NCI-H2227 treated with DMSO at 0.1 percent for 48 hours (cell line): ENCODE measurements around the gene PTBP1.

Experiments used
- DNase-seq: peaks from one replicate; lab custom pipeline; 2025; lab: John Stamatoyannopoulos, UW

Gene PTBP1

GRCh38 chr19:772730-773436 lies 24.4 kb upstream of the PTBP1 start:
- no peak for DNase-seq

GRCh38 chr19:776549-776948 lies 20.7 kb upstream of the PTBP1 start:
- DNase-seq: no peak

GRCh38 chr19:778910-779653 lies 18.2 kb upstream of the PTBP1 start:
- no peak for DNase-seq

GRCh38 chr19:780935-781334 lies 16.3 kb upstream of the PTBP1 start:
- no peak for DNase-seq

GRCh38 chr19:781800-782184 lies 15.5 kb upstream of the PTBP1 start:
- no peak for DNase-seq

- no peak for DNase-seq
These were observed 14.9 kb upstream of the PTBP1 start for GRCh38 chr19:782185-782877.

GRCh38 chr19:782878-783668 lies 14.2 kb upstream of the PTBP1 start:
- DNase-seq: no peak

GRCh38 chr19:784541-784940 lies 12.7 kb upstream of the PTBP1 start:
- DNase-seq: no peak

- no peak for DNase-seq
These were observed 9.7 kb upstream of the PTBP1 start for GRCh38 chr19:787536-787935.

GRCh38 chr19:788686-788982 lies 8.6 kb upstream of the PTBP1 start:
- DNase-seq: no peak

- no peak for DNase-seq
These were observed 8.1 kb upstream of the PTBP1 start for GRCh38 chr19:788983-789700.

- no peak for DNase-seq
These were observed 7.6 kb upstream of the PTBP1 start for GRCh38 chr19:789701-790060.

GRCh38 chr19:791007-791566 lies 6.2 kb upstream of the PTBP1 start:
- no peak for DNase-seq

- DNase-seq: no peak
These were observed 5.5 kb upstream of the PTBP1 start for GRCh38 chr19:791567-792305.

GRCh38 chr19:792306-792885 lies 4.9 kb upstream of the PTBP1 start:
- no peak for DNase-seq

GRCh38 chr19:793806-794205 lies 3.4 kb upstream of the PTBP1 start:
- no peak for DNase-seq

- DNase-seq: no peak
These were observed 2.1 kb upstream of the PTBP1 start for GRCh38 chr19:795073-795611.

- DNase-seq: no peak
These were observed 1.3 kb upstream of the PTBP1 start for GRCh38 chr19:795691-796581.
